Heart right ventricle (tissue), 16 donors: ENCODE data around the gene KPNB1. TPM values are rescaled to one million over a fixed set of nuclear protein-coding genes. Genes with fewer than 3 reads are reported as not detected.
A peak's percentile ranks its signal among the peaks of the same experiment; 100 is the strongest.

ENCODE experiments used
- ATAC-seq, 8 donors: fragments of 200-7000 bp; cut with Tn5 transposase; one replicate each; pipeline ENCODE4 v1.9.1; 2020; ENCODE audit warnings: mild to moderate bottlenecking in 8 of 8, moderate library complexity in 8 of 8, moderate number of reproducible peaks in 1 of 8
- DNase-seq, 2 donors: peaks; one replicate each; pipeline ENCODE4 v3.0.0-alpha.2; 2020
- H3K27ac ChIP-seq, 10 donors: fragments of 200-600 bp; sonication (generic) in 2 of 10; one replicate each; pipeline versions ENCODE4 v1.5.0 to v1.8.0; 2020 to 2022; ENCODE audit warnings: mild to moderate bottlenecking in 3 of 10
- H3K27me3 ChIP-seq, 7 donors: fragments of 200-600 bp; one replicate each; pipeline ENCODE4 v1.8.0; 2021 to 2022; ENCODE audit warnings: mild to moderate bottlenecking in 2 of 7
- H3K36me3 ChIP-seq, 9 donors: fragments of 200-600 bp; sonication (generic) in 1 of 9; one replicate each; pipeline versions ENCODE4 v1.5.0 to v1.8.0; 2020 to 2022; ENCODE audit warnings: mild to moderate bottlenecking in 2 of 9
- H3K4me1 ChIP-seq, 9 donors: fragments of 200-600 bp; sonication (generic) in 1 of 9; one replicate each; pipeline versions ENCODE4 v1.5.0 to v1.8.0; 2020 to 2022; ENCODE audit warnings: mild to moderate bottlenecking in 4 of 9
- H3K4me3 ChIP-seq, 10 donors: fragments of 200-600 bp; sonication (generic) in 2 of 10; one replicate each; pipeline versions ENCODE4 v1.5.0 to v1.8.0; 2020 to 2022; ENCODE audit warnings: mild to moderate bottlenecking in 7 of 10, moderate library complexity in 2 of 10
- H3K9me3 ChIP-seq, 11 donors: fragments of 200-600 bp in 10 of 11; sonication (generic) in 2 of 11; one replicate each; pipeline versions ENCODE4 v1.5.0 to v1.8.0; 2013 to 2022; ENCODE audit warnings: mild to moderate bottlenecking in 2 of 11, control low read depth in 1 of 11, moderate library complexity in 1 of 11
- WGBS, 2 donors: extraction: QIAGEN DNeasy Blood & Tissue Kit; methylation state at CpG; one replicate each; pipeline ENCODE4 v1.1.7; 2013; ENCODE audit warnings: inconsistent platforms in 1 of 2; 5-methylcytosine and 5-hydroxymethylcytosine counted together
- intact Hi-C, 10 donors: fragments of 100-400 bp; cut with DNase I; formaldehyde crosslinking; loops; one replicate each; pipeline versions ENCODE4 v1.11.1 to v1.14.2; 2022
- polyA plus RNA-seq, 2 donors: library from polyadenylated mRNA; stranded (reverse); fragments of 200-250 nt; gene quantifications; one replicate each; pipeline ENCODE4 v1.2.3, GENCODE V29; 2013
- total RNA-seq, 10 donors: library from RNA; stranded (reverse); fragmentation: NEBNext Ultra II Directional in 3 of 10; extraction: Animal tissue kit (Norgen Biotek cat#: 25700) in 3 of 10; gene quantifications; one replicate each; pipeline versions ENCODE4 v1.2.1 to v1.2.4, GENCODE V29; 2021 to 2023
- TF ChIP-seq, protein P1 (sequence below), 9 donors: fragments of 200-600 bp; sonication (generic) in 2 of 9; IDR thresholded peaks; one replicate each; pipeline versions ENCODE4 v1.5.0 to v1.8.0; 2021 to 2022; ENCODE audit warnings: antibody characterized with exemption in 9 of 9, mild to moderate bottlenecking in 5 of 9, moderate library complexity in 1 of 9
- donor health status: Arrhythmogenic right ventricular cardiomyopathy.
- donor health status: ischemic (EF 13 %, LVEDD 7.1; RV severe dilation, severe dysfunction).
- donor health status: healthy with polysubstance abuse.
- donor health status: DM: no; HTN: yes; CAD: no.
- donor health status: DM: no; HTN: no; CAD: no.
- donor health status: ischemic (EF 25% LVEDD 6.9; RV normal size, moderate dysfunction).
- donor health status: ischemic (EF 25% LVEDD 5.7; RV mildly dilated, moderate dysfunction).
- donor health status: healthy.
- donor health status: DM: yes; HTN: yes; CAD: no.
- donor health status: Ischemic cardiomyopathy.
- donor health status: ischemic (EF 35%, LVEDD 5.7; RV mildly dilated, moderate dysfunction).
- donor health status: nonischemic (EF 11% LVEDD 7.7; RV severe dilation, severe dysfunction).
- donor health status: DM: yes; HTN: yes; CAD: no.
- donor health status: PGD.
- donor health status: ischemic (EF 29% LVEDD 5.4; RV normal size, mild dysfunction).
- donor health status: nonischemic (EF 23%, LVEDD 6.1; RV moderate dilation, normal function).

Gene KPNB1
- total and polyA plus RNA-seq, 12 donors: 30.6 to 236 (median 182) TPM

DNA sequence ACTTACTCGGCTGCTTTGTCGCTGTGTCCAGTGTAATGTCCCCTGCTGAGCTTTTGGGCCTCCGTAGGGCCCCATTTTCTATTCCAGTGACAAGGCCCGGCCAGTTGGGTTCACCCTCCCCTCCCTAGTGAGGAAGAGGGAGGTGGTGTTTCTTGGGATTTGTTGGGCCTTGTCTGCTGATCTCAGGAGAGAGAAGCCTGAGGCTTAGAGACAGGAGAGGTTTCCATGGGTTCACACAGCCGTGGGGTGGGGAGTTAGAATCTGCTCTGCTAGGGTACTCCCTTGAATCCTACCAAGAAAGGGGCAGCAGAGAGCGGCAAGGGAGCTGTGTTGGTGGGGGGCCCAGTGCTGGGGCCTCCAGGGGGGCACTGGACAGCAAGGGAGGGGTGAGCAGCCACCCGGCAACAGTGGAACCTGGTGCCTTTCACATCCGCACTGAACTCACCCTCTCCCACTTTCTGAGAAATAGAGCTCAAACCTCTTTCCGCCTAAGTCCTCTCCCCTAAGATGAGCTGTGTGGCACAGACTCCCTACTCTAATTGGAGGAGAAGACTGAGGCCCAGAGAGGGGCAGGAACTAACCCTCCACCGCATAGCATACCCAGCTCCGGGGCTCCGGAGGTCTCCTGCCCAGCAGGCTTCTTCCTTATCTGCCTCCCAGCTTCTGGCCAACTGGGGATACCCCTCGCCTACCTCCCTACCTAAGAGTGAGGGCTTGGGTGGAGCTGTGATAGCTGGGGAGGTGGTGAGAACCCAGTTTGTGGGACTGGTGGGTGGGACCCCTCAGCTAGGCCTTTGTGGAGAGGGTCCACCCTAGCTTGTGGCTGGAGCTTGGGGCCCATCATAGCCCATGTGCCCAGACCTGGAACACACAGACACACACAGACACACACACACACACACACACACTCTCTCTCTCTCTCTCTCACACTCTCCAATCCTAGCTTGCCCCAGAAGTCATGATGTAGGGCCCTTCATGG lies 51.0 kb downstream of the KPNB1 start:
- whole genome bisulfite sequencing, 2 donors: 86 to 89% methylated on average over 13 of the region's 13 CpGs

GRCh38 chr17:47701608-47702007 lies 51.9 kb downstream of the KPNB1 start:
- no peaks in the 10 kb centered on the region for H3K9me3 ChIP-seq
- TF ChIP-seq, protein P1, sequence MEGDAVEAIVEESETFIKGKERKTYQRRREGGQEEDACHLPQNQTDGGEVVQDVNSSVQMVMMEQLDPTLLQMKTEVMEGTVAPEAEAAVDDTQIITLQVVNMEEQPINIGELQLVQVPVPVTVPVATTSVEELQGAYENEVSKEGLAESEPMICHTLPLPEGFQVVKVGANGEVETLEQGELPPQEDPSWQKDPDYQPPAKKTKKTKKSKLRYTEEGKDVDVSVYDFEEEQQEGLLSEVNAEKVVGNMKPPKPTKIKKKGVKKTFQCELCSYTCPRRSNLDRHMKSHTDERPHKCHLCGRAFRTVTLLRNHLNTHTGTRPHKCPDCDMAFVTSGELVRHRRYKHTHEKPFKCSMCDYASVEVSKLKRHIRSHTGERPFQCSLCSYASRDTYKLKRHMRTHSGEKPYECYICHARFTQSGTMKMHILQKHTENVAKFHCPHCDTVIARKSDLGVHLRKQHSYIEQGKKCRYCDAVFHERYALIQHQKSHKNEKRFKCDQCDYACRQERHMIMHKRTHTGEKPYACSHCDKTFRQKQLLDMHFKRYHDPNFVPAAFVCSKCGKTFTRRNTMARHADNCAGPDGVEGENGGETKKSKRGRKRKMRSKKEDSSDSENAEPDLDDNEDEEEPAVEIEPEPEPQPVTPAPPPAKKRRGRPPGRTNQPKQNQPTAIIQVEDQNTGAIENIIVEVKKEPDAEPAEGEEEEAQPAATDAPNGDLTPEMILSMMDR (IDR thresholded peaks at IDR 0.05): no peak
- intact Hi-C loops: loop anchor here in 2 of 10 donors (10.0 kb wide), 1 partner anchor 93 kb away; no protein-coding TSS in a partner anchor
- 84 to 86% methylated on average over 4 of the region's 4 CpGs for WGBS, 2 donors
- H3K27ac ChIP-seq: peak overlapping the region in 1 of 10 donors; percentile 73
- H3K27me3 ChIP-seq: no peaks in the 10 kb centered on the region
- no peak overlapping the region for H3K4me3 ChIP-seq
- ATAC-seq: no peak
- peaks cover 0 to 47% (median 25%) of the 10 kb centered on the region in 9 donors for H3K4me1 ChIP-seq
- DNase-seq: no peak
- H3K36me3 ChIP-seq: peaks cover 0 to 83% (median 9%) of the 10 kb centered on the region in 9 donors

More for the DNA sequence above, 51.0 kb downstream of the KPNB1 start:
- intact Hi-C loops: loop anchor here in 2 of 10 donors (10.0 kb wide), 1 partner anchor 94 kb away; no protein-coding TSS in a partner anchor
- no peak overlapping the region for H3K4me3 ChIP-seq
- peaks cover 0 to 46% (median 23%) of the 10 kb centered on the region in 9 donors for H3K4me1 ChIP-seq
- H3K36me3 ChIP-seq: peaks cover 0 to 83% (median 9%) of the 10 kb centered on the region in 9 donors
- no peaks in the 10 kb centered on the region for H3K9me3 ChIP-seq
- no peak for DNase-seq
- TF ChIP-seq, protein P1 (IDR thresholded peaks at IDR 0.05): no peak
- H3K27me3 ChIP-seq: no peaks in the 10 kb centered on the region
- ATAC-seq: no peak
- peak overlapping the region in 1 of 10 donors; percentile 73 for H3K27ac ChIP-seq

GRCh38 chr17:47702391-47702995 lies 52.8 kb downstream of the KPNB1 start:
- no peak for DNase-seq

More at GRCh38 chr17:47702391-47702995, 52.8 kb downstream of the KPNB1 start:
- TF ChIP-seq, protein P1 (IDR thresholded peaks at IDR 0.05): no peak
- no peak overlapping the region for H3K4me3 ChIP-seq
- intact Hi-C loops: loop anchor here in 2 of 10 donors (10.0 kb wide), 1 partner anchor 92 kb away; no protein-coding TSS in a partner anchor
- peaks cover 0 to 75% (median 9%) of the 10 kb centered on the region in 9 donors for H3K36me3 ChIP-seq
- 88 to 90% methylated on average over 11 to 12 of the region's 12 CpGs for WGBS, 2 donors
- no peak for ATAC-seq
- H3K9me3 ChIP-seq: no peaks in the 10 kb centered on the region
- H3K27ac ChIP-seq: peak overlapping the region in 1 of 10 donors; percentile 29
- peaks cover 5 to 49% (median 25%) of the 10 kb centered on the region in 9 donors for H3K4me1 ChIP-seq
- H3K27me3 ChIP-seq: no peaks in the 10 kb centered on the region
